ENCODE measurements around the gene TPPP.

TPPP gene

GRCh38 chr5:676699-677076 lies 16.5 kb downstream of the TPPP start:
- DNase-seq: no peak

- no peak for DNase-seq
Observed at GRCh38 chr5:675871-676698, 17.1 kb downstream of the TPPP start.

GRCh38 chr5:675111-675870 lies 17.9 kb downstream of the TPPP start:
- no peak for DNase-seq

GRCh38 chr5:674630-675011 lies 18.5 kb downstream of the TPPP start:
- peak in 1 of 2 experiments; percentile 49 for DNase-seq

- no peak for DNase-seq
Observed at GRCh38 chr5:673831-674629, 19.1 kb downstream of the TPPP start.

GRCh38 chr5:673161-673830 lies 19.9 kb downstream of the TPPP start:
- DNase-seq: no peak

GRCh38 chr5:672329-673160 lies 20.6 kb downstream of the TPPP start:
- peak in 1 of 2 experiments; percentile 66 for DNase-seq

GRCh38 chr5:671459-672328 lies 21.5 kb downstream of the TPPP start:
- peak; percentile 70 to 84 for DNase-seq

- DNase-seq: no peak
Observed at GRCh38 chr5:670396-671270, 22.5 kb downstream of the TPPP start.

- DNase-seq: no peak
Observed at GRCh38 chr5:669842-670395, 23.2 kb downstream of the TPPP start.

GRCh38 chr5:669111-669841 lies 23.9 kb downstream of the TPPP start:
- DNase-seq: peak in 1 of 2 experiments; percentile 39

GRCh38 chr5:668283-668995 lies 24.7 kb downstream of the TPPP start:
- no peak for DNase-seq

- no peak for DNase-seq
Observed at GRCh38 chr5:666816-667498, 26.2 kb downstream of the TPPP start.

- no peak for DNase-seq
Observed at GRCh38 chr5:665956-666711, 27.0 kb downstream of the TPPP start.

GRCh38 chr5:665541-665955 lies 27.6 kb downstream of the TPPP start:
- no peak for DNase-seq

GRCh38 chr5:664994-665360 lies 28.2 kb downstream of the TPPP start:
- DNase-seq: no peak

Data from NCI-H524 (cell line).